DND-41 (cell line): ENCODE data around the gene ATG5.

ENCODE experiments used
- ATAC-seq: fragments of 200-7000 bp; cut with Tn5 transposase; 3 replicates; pipeline ENCODE4 v1.9.1; 2021; ENCODE audit warnings: low read depth; ENCODE audit not compliant: insufficient read depth
- DNase-seq: peaks from one replicate; pipeline ENCODE4 v3.0.0-alpha.2; 2020
- H2AFZ ChIP-seq: 2 replicates; pipeline ENCODE4 v1.6.0; 2012; ENCODE audit warnings: low read depth, low read length
- H3K27ac ChIP-seq: 2 replicates; pipeline ENCODE4 v1.5.1; 2012; ENCODE audit warnings: low read length, inconsistent platforms
- H3K27me3 ChIP-seq: fragments of 200-600 bp; sonication (generic); 2 replicates; pipeline ENCODE4 v1.6.0; 2012; ENCODE audit warnings: low read length, mild to moderate bottlenecking, inconsistent platforms; ENCODE audit not compliant: insufficient read depth, poor library complexity
- H3K36me3 ChIP-seq: 2 replicates; pipeline ENCODE4 v1.5.1; 2012; ENCODE audit warnings: low read length, inconsistent platforms; ENCODE audit not compliant: insufficient read depth
- H3K4me1 ChIP-seq: 2 replicates; pipeline ENCODE4 v1.5.1; 2012; ENCODE audit warnings: mild to moderate bottlenecking, low read length; ENCODE audit not compliant: insufficient read depth
- H3K4me2 ChIP-seq: 2 replicates; pipeline ENCODE4 v1.6.0; 2012; ENCODE audit warnings: mild to moderate bottlenecking, moderate library complexity, low read length, inconsistent platforms; ENCODE audit not compliant: insufficient read depth
- H3K4me3 ChIP-seq, 2 experiments: fragments of 200-600 bp in 1 of 2; shearing (Covaris generic) in 1 of 2; 2 replicates each; pipeline ENCODE4 v1.5.1; 2012 to 2016; ENCODE audit warnings: inconsistent platforms in 2 of 2, low read length in 2 of 2, mild to moderate bottlenecking in 2 of 2, low read depth in 1 of 2, moderate library complexity in 1 of 2
- H3K79me2 ChIP-seq: 2 replicates; pipeline ENCODE4 v1.6.0; 2012; ENCODE audit warnings: low read length, inconsistent platforms; ENCODE audit not compliant: insufficient read depth
- H3K9ac ChIP-seq: 2 replicates; pipeline ENCODE4 v1.6.0; 2012; ENCODE audit warnings: low read depth, mild to moderate bottlenecking, inconsistent platforms, low read length, moderate library complexity
- H3K9me3 ChIP-seq: 2 replicates; pipeline ENCODE4 v1.5.1; 2012; ENCODE audit warnings: low read length, moderate library complexity, mild to moderate bottlenecking, inconsistent platforms; ENCODE audit not compliant: insufficient read depth, severe bottlenecking
- H4K20me1 ChIP-seq: 2 replicates; pipeline ENCODE4 v1.6.0; 2012; ENCODE audit warnings: low read length; ENCODE audit not compliant: insufficient read depth
- EZH2 ChIP-seq: IDR thresholded peaks from 3 replicates; pipeline ENCODE4 v1.6.1; 2012; ENCODE audit warnings: borderline replicate concordance, low read depth, mild to moderate bottlenecking, moderate library complexity, low read length, inconsistent platforms; ENCODE audit not compliant: severe bottlenecking
- TF ChIP-seq, protein P1 (sequence below): IDR thresholded peaks from 2 replicates; pipeline ENCODE4 v1.5.1; 2012; ENCODE audit warnings: borderline replicate concordance, low read length, moderate library complexity, mild to moderate bottlenecking; ENCODE audit not compliant: poor library complexity, severe bottlenecking; ENCODE audit errors: extremely low read depth

ATG5 gene

DNA sequence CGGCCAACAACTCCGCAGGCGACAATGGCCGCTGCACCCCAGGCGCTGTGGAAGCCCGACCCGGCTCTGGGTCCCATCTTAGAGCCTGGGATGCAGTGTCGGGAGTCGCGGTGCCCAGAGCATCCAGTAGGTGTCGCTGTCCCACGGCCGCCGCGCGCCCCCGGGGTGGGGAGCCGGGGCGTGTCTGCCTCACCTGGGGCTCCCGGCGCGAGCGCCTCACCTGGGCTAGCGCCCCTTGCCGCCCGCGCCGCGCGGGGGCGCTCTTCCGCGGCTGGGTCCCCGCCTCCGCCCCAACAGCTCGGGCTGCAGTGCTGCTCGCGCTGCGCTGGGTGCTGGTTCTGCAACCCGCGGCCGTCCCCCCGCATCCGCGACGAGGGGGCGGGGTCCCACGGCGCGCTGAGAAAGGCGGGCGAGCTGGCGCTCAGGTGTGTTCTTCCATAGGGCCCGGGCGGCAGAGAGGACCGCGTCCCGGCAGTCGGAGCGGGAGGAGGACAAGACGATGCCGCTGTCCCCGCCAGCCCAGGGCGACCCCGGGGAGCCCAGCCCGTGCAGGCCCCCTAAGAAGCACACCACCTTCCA is 34.9 kb upstream of the ATG5 start, which contains the start of gene CRYBG1:
CRYBG1 (plus strand) TSS at position 308 of the 579 bp plus-strand sequence; CDS start at position 500, 192 bp downstream.
- Histone ChIP-seq H3K4me2 (no peak within 1 kb of the TSS), H3K4me1 (no peaks in the 10 kb centered on the region), H4K20me1 (no peaks in the 10 kb centered on the region), H3K36me3 (no peaks in the 10 kb centered on the region), H3K79me2 (no peaks in the 10 kb centered on the region), H3K27me3 (no peaks in the 10 kb centered on the region), H3K4me3 (no peak within 1 kb of the TSS), H2AFZ (no peak within 1 kb of the TSS), H3K27ac (no peak within 1 kb of the TSS), H3K9ac (no peak within 1 kb of the TSS), H3K9me3 (no peaks in the 10 kb centered on the region)
- DNase-seq (no peak), ATAC-seq (no peak)
- TF ChIP-seq EZH2: no peak
- TF ChIP-seq, protein P1, sequence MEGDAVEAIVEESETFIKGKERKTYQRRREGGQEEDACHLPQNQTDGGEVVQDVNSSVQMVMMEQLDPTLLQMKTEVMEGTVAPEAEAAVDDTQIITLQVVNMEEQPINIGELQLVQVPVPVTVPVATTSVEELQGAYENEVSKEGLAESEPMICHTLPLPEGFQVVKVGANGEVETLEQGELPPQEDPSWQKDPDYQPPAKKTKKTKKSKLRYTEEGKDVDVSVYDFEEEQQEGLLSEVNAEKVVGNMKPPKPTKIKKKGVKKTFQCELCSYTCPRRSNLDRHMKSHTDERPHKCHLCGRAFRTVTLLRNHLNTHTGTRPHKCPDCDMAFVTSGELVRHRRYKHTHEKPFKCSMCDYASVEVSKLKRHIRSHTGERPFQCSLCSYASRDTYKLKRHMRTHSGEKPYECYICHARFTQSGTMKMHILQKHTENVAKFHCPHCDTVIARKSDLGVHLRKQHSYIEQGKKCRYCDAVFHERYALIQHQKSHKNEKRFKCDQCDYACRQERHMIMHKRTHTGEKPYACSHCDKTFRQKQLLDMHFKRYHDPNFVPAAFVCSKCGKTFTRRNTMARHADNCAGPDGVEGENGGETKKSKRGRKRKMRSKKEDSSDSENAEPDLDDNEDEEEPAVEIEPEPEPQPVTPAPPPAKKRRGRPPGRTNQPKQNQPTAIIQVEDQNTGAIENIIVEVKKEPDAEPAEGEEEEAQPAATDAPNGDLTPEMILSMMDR: peak; percentile 40

DNA sequence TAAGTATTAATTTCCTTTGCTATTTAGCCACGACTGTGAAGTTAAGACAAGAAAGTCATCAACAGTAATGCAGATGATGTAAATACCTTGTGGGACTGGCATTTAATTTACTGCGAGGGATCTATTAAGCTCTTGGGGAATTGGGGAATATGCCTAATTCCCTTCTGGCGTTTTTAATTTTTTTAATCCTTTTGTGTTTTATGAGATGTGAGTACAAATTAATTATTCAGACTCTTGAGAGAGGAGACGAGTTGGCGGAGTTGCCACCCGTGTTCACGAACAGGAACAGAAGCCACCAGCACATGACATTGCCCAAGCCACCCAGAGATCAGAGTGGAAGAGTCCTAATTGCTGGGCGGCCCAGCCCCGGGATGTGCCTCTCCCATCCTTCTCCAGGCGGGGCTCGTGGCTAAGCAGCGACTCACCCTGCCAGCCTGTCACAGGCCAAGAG is 34.4 kb upstream of the ATG5 start:
- Histone ChIP-seq H3K4me3 (no peak overlapping the region), H3K36me3 (no peaks in the 10 kb centered on the region), H3K9ac (no peak overlapping the region), H3K9me3 (no peaks in the 10 kb centered on the region), H4K20me1 (no peaks in the 10 kb centered on the region), H3K27me3 (no peaks in the 10 kb centered on the region), H2AFZ (no peak overlapping the region), H3K27ac (no peak overlapping the region), H3K4me2 (no peak overlapping the region), H3K4me1 (no peaks in the 10 kb centered on the region), H3K79me2 (no peaks in the 10 kb centered on the region)
- DNase-seq (no peak), ATAC-seq (no peak)
- TF ChIP-seq, protein P1: no peak
- TF ChIP-seq EZH2: no peak

DNA sequence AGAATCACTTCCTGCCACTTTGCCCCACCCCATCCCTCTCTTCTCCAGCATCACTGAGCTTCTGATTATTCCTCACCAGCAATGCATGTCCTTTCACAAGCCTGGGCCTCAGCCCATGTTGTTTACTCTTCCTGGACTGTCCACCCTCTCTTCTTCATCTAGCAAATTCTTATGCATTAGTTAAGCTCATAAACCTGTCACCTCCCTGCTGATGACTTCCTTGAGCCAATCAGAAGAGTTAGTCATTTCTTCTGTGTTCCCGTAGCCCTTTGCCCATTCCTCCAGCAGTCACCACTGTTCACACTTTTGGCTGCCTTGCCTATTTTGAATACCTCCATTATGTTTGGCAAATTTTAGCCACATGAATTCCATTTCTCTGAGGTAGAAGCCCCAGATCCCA is 30.8 kb upstream of the ATG5 start:
- Histone ChIP-seq H3K4me1 (no peaks in the 10 kb centered on the region), H3K9ac (no peak overlapping the region), H4K20me1 (no peaks in the 10 kb centered on the region), H3K36me3 (no peaks in the 10 kb centered on the region), H3K27me3 (no peaks in the 10 kb centered on the region), H3K9me3 (no peaks in the 10 kb centered on the region), H3K27ac (no peak overlapping the region), H2AFZ (no peak overlapping the region), H3K4me3 (no peak overlapping the region), H3K4me2 (no peak overlapping the region), H3K79me2 (no peaks in the 10 kb centered on the region)
- TF ChIP-seq, protein P1: no peak
- TF ChIP-seq EZH2: no peak
- DNase-seq (no peak), ATAC-seq (no peak)
